GM21723 (cell line): ENCODE measurements around the gene KDM5A.

Experiments used
- ATAC-seq: cut with Tn5 transposase; IDR thresholded peaks from one replicate; pipeline ENCODE4 v1.9.1; 2021; ENCODE audit warnings: mild to moderate bottlenecking, moderate library complexity; ENCODE audit not compliant: unreplicated experiment

KDM5A gene

DNA sequence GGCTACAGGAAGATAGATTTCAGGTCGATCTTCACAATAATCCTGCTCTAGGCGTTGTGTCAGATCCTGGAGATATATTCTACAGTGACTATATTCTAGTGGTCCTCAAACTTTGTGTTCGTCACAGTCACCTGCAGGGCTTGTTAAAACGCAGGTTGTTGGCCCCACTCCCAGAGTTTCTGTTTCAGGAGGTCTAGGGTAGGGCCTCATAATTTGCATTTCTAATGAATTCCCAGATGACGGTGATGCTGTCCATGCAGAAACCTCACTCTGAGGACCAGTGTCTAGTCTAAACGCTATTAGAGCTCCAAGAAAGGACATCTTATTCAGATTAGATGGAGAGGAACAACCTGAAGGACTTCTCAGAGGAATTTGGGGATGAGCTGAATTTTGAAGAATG is 113.3 kb downstream of the KDM5A start:
- ATAC-seq: no peak

DNA sequence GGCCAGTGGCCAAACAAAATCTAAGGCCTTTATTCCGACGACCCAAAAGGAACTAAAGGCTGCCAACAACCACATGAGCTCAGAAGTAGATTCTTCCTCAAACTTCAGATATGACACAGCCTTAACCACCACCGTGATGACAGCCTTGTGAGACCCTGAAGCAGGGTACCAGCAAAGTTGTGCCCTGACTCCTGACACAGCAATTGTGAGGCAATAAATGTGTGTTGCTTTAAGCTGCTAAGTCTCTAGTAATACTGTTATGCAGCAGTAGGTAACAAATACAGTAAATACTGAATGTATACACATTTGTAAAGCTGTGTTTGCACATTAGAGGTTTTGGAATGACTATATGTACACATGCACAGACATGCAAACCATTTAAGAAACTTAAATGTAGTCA is 115.7 kb downstream of the KDM5A start:
- ATAC-seq: no peak

DNA sequence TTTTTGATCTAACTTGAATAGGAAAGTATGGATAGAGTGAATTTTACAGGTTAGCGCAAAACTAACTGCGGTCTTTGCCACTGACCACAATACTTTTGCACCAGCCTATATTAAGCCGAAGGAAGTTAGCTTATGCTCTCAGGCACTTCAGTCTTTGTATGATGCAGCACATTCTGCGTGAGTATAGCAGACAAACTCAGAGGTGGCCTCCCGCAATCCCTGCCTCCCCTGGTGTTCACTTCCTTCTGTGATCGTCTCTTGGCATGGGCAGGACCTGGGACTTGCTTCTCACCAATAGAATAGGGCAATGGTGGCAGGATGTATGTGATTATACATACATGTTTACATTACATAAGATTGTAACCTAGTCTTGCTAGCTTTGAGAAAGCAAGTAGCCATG is 116.2 kb downstream of the KDM5A start:
- ATAC-seq: no peak

DNA sequence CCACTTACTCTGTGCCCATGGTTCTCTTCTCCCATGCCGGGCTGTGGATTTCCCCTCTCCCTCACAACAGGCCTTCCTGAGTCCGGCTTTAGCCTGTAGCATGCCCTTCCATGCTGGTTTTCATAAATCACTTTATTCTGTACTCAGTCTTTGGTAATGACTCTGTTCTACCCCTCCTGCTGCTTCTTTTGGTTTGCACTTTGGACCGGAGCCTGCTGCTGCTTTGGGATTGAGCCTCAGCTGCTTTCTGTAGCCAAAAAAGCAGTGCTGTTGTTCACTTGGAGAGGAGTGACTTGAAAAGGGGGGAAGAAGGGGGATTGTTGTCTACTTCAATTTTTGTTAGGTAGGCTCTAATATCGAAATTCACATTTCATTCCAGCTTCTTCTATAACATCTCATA is 118.0 kb downstream of the KDM5A start:
- no peak for ATAC-seq

DNA sequence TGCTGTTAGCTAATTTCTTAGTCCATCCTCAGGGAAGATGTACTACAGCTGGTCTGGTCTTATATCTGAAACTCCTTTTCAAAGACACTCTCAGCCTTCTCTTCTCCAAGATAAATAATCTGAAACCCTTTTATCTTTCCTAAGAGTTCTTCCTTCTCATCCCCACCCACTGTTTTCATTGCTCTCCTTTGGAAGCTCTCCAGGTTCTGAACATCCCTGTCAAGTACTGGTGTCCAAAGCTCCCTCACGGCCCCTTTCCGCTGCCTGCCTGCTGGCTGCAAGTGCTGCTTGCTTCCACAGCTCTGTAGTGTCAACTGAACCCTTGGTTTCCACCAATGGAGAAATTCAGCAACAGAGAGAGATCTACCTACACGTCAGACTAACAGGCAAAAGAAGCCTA is 119.9 kb downstream of the KDM5A start:
- ATAC-seq: no peak

DNA sequence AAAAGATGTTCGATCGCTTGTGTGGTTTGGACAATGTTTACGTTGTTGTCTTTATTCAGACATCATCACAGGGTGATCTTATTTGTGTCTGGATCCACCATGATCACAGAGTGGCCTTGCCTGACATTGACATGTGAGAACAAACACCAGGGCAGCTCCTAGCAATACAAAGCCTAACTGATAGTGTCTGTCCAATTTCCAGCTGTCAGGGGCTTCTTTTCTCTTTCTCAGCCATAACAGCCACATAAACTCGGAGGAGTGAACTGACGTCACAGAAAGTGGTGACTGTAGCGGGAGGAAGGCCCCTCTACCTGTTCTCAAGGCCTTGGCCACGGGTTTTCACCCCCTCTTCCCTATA is 120.7 kb downstream of the KDM5A start:
- no peak for ATAC-seq

DNA sequence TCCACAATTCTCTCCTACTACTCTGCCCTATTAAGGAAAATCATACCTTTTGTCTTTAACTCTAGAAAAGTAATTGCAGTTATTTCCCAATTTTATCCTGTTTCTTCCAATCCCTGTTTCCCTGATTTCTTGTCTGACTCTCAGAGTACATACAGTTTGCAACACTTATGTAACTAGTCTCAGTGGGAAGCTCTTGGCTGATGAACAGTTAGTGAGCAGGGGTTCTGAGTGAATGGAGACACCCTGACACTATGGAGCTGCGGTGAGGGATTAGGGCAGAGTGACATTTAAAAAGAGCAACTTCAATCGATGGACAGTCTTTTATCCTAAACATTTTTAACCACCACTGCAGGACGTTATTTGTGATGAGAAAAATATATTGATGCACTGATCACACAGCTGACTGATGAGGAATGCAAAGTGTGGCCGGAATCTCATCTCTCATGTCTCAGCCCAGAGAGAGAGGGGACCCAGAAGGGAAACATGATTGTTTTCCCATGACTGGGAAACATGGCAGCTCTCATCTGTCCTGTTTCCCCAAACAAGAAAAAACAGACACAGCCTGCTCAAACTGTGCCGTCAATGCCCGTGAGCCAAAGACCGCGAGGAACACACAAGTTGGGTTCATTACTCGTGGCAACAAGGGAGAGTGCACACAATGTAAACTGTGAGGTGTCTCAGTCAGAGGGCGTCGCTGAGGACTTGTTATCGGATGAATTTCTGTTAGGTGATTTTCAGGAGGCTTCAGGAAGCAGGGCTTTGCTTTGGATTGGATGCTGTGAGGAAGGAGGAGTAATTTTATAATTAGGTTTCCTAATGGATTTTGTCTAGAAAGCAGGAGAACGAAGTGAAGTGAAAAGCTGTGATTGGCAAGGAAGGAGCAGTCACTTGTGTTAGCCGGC is 121.3 kb downstream of the KDM5A start:
- no peak for ATAC-seq

DNA sequence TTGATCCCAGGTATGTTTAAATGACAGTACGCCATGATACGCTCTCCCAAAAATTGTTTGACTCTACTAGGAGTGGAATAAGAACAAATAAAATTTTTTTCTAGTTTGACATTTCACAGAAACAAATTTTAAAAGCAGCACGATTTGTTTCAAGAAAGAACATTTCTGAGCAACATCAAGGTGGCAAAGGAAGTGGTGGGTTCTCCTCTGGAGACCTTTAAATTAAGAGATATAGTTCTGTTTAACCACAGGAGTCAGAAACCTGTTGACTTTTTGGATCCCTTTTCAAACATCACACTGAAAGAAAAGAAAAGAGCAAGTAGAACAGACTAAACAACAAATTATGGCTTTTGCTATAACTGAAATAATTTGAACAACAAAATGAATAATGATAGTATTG is 124.0 kb downstream of the KDM5A start:
- no peak for ATAC-seq

DNA sequence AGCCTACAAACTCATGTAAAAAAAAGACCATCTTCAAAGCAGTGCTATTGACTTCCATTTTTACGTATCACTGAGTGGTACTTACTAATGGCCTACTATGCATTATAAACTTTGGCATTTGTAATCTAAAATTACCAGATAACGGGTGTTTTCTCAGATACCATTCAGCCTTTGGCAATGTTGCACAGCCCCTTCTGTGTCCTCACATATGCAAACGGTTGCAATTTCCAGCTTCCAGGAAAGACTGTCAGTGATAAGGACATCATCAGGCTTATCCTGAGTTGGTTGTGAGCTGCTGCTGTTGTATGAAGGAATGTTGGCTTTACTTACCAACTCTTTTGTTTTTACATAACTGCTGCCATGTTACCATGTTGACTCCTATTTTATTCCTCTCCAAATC is 124.9 kb downstream of the KDM5A start:
- no peak for ATAC-seq

DNA sequence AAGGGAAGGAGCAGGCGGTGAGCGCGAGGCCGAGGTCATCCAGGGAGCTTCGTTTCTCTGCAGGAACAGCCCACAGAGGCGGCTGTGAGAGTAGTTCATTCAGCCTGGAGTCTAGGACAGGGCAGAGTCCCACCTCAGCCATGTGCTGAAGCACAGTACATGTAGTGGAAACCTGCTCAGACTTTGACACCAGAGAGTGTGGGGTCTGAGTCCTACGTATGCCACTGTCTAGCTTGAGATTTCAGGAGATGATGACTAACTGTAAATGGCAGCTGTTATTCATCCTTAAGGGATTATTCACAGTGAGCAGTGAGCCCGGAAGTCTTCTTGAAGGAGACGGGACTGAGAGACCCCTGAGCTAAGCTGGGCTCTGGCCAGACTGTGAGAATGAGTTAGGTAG is 125.5 kb downstream of the KDM5A start:
- no peak for ATAC-seq

DNA sequence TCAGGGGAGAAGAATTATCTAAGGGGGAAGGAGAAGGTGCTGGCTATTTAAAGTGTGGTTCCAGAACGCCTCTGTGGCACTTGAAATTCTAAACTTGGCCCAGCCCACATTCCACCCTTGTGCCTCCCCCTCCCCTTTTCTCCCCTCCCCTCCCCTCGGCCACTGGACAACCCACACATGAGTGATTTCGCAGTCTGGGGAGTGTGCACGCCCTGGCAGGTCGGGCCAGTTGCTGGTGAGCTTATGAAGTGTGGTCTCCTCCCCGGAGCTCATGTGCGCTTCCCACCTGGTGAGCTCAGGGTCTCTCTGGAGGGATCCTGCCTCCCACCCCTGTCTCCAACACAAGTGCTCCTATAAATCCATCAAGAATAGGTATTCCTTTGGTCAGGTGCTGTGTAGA is 126.3 kb downstream of the KDM5A start, which contains the start of gene SLC6A13:
TSS of gene SLC6A13 (minus strand) at position 20 of the 400 bp plus-strand sequence. CDS start 2,784 bp downstream, outside the sequence.
- ATAC-seq: no peak

DNA sequence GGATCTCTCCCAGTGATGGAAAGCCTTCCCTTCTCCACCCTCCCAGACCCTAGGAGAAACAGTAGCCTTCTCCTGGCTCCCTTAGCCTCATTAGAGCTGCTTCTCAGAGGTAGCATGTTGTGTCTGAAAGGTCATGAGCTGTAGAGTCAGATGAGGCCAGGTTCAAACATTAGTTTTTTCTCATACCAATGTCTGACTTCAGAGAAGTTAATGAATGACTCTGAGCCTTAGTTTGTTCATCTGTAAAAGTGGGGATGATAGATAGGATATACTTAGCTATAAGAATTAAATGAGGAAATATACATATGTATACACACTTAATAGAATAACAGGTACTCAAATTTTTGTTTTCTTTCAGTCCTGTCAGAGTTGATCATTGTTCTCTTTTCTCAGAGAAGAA is 127.0 kb downstream of the KDM5A start:
- ATAC-seq: no peak

DNA sequence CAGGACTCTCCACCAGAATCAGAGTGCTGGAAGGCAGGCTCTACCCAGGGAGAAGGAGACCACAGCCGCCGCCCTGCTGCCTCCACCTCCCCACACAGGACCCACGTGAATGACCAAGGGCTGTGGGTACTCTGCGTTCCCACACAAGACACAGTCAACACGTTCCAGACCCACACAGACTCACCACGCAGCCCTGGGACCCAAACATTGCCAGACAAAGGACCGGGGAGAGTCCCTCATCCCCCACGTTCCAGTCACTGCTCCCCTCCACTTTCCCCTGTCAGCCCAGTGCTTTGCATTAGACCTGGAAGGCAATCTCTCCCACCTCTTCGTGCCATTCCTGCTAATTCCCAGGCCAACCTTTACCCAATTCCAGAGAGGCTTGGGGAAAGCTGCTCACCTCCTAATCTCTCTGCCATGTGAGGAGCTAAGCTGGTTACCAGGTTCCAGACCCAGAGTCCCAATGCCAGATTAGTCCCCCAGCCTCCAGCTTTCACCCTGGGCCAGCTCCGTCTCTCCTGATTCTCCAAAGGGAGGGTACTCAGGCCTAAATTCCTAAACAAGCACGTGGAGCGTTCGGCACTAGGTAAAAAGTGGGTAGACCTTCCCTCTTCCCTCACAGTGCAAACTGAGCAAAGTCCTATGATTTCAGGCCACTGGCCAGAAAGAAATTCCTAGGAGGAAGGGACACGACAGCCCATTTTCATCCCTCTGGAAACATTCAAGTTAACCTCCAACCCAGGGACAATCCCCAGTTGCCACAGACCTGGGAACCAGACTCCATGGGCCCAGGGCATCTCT is 131.4 kb downstream of the KDM5A start:
- no peak for ATAC-seq

DNA sequence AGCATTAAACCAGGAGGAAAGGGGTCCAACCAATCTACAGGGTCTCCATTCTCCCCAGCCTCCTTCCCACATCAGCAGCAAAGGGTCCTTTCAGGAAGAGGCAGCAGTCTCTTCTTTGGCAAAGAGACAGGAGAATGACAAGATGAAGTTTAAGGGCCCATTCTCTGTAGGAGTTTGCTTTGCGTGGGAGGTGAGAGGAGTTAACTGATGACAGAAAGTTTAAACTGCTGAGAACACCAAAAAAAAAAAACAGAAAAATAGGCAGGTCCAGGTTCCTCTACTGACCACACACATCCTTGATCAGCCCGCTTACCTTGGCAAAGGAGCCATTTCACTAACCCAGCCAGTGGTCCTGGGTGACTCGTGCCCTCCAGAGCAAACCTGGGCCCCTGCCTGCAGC is 132.2 kb downstream of the KDM5A start:
- ATAC-seq: no peak

DNA sequence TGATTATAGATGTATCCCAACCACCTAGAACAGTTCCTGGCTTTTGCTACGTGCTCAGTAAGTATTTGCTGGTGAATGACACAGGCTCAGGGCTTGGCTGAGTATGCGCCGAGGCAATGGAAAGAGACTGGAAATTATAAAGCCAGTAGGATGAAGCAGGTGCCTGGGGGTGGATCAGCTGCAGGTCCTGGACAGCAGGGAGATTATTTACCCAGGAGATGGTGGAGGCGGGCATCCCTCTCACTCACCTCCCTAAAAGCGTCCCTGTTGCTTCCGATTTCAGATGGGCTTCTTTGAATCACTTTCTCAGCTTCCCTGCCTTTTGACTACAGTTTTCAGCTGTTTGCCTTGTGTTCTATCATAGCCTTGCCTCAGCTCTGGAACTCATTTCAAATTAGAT is 132.9 kb downstream of the KDM5A start:
- no peak for ATAC-seq

DNA sequence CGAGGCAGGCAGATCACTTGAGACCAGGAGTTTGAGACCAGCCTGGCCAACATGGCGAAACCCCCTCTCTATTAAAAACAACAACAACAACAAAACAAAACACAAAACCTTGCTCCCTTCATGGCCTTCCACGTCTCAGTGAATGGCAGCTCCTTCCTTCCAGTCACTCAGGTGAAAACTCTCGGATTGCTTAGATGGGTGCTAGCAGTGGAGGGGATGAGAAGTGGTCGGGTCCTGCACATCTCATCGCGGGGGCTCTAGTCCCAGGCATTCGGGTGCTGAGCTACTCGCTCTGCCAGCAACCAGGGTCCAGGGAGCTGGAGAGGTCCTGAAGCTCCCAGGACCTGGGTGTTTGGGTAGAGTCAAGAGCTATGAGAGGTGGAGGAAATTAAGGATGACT is 134.2 kb downstream of the KDM5A start:
- ATAC-seq: no peak

DNA sequence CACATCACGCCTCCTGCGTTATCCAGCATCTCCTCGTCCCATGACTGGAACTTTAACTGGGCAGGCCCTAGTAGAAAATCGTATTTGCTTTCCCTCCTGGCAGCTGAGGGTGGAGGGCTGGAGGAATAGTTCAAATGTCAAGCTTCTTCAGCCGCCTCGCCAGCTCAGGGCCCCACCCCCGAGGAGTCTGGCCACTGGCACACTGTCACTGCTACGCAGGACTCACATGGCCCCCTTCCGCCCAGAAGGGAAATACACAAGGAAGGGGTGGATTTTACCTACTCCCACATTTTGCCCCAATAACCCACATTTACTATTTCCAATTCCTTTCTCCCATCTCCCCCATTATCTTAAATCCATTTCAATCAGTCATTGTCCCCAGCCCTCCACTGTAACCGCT is 135.1 kb downstream of the KDM5A start:
- no peak for ATAC-seq

DNA sequence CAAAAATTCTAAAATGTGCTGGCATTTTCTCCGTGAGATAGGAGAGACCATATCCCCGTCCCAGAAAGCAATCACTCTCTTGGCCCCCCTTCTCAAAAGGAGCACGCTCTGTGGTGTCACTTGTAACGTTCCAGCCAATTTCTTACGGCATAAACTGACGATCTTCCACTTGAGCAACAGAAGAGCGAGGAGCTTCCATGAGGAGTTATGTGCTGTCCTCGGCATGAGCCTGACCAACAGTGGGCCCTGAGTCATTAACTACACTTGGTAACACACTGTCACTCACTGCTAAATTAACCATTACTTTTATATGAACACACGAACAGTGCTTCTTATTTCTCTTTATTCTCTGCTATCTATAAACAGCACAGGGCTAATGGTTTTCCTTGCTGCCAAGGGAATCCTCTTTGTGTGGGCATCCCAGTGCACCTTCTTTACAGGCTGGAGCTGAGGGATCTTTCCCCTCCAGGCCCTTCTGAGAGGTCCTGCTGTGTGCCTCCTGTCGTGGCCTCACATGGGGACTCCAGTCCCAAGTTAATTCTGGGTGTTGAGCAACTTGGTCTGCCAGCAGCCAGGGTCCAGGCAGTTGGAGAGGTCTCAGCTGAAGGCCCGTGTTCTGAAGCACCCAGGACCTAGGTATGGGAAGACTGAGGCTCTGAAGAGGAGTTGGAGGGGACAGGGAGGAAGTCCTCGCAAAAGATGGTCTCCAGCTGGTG is 135.8 kb downstream of the KDM5A start:
- no peak for ATAC-seq

DNA sequence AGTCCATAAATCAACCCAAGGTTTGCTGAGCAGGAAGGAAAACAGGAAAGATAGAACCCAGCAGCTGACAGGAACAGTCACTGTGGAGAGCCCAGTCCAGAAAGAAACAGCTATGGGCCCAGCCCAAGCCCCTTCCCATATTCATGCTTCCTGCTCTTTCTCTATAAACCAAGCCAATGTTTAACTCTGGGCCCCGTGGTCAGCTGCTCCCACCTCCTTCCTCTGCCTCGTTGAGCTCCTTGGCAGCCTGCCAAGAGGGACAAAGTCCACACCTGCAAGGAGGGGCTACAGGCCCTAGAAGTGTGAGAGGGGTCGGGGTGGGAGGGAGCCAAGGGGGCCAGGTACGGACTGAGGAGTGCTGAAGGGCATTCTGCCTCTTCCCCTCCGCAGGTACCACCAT is 136.5 kb downstream of the KDM5A start:
- no peak for ATAC-seq

DNA sequence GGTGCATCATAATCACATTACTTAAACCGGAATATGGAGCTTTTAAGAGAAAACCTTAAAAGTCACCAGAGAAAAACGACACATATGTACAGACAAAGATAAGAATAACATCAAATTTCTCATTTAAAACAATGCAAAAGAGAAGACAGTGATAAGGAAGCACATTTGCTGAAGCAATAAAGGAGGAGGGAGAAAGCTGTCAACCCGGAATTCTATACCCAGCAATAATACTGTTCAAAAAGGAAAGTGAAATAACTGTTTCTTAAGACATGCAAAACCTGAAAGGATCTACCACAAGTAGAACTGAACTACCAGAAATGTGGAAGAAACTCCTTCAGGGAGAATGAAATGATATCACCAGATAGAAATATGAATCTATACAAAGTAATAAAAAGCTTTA is 141.8 kb downstream of the KDM5A start:
- ATAC-seq: no peak

DNA sequence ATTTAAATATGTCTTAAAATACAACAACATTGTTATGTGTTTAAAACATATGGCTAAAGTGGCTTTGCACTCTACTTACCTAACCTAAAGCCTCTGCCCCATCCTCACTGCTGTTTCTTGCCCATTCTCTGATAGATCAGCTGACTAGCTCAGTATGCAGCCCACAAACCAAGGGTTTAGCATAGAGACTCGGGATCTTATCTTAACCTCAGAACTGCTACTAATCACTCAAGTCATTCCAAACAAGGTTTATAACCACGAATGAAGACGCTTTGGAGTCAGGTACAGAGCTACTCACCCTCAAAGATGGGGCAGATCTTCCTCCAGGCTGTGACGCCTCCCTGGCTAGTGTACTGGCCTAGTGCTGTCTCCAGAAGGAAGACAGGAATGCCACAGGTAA is 145.7 kb downstream of the KDM5A start:
- ATAC-seq: no peak

DNA sequence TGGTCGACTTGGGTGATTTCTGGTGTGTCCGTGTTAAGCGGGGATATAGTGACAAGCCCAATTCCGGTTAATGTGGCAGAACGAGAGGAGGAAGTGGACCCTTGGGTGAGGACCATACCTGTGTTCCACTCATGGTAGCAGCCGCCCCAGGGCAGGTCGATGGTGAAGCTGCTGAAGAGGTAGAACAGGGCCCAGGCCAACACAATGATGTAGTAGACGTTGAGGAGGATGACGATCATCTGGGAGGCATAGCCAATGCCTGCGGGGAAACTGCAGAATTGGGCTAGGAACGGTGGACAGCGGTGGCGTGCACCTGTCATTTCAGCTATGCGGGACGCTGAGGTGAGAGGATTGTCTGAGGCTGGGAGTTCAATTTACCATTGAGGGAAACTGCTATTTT is 146.6 kb downstream of the KDM5A start:
- no peak for ATAC-seq
